ENCODE results near the gene POC1A.
"Not testable (repeated sequence)": the region's sequence is repeated elsewhere in the genome, so short reads cannot be mapped to it uniquely, and the experiment has no call there.

Gene POC1A

DNA sequence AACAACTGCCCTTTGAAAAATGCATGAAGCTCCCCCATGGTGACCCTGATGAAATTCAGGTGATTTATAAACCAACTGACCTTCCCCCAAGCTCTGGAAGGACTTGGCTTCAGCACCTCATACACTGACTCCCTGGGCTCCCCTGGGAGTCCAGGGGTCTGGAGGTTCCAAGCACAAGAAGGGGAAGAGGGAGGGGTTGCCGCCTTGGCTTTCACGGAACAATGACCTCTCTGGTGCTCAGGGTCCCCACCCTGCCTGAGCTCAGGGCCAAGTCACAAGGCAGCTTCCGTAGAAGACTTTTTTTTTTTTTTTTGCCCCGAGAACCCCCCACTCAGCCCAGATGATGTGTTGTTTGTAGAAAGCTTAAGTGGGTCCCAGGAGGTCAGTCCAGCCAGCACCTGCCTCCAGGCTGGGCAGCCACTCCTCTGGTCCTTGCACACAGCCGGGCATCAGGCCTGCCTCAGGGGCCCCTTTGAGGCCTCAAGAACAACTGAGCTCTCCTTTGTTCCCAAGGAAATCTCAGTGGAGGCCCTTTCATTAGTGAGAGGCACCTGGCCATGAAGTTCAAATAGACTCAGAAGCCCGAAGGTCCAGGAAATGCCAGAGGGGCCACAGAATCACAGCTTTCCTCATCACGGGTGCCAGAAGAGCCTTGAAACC lies 29.7 kb upstream of the POC1A start:
- DNase-seq (ENCODE audit: low spot score) = no peak

DNA sequence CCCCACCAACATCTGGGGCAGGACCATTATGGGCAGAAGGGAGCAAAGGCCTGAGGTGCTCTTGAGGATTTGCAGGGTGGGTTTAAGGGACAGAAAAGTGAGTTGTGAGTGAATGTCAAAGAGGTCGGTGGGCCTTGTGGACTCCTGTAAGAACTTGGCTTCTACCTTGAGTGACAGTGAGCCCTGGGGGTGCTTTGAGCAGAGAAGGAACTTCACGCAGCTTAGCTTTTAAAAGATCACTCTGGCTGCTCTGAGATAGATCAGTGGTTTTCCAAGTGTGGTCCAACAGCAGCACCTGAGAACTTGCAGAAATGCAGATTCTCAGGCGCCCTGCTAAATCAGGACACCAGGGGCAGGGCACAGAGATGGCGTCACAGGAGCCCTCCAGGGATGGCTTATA lies 28.5 kb upstream of the POC1A start:
- no peak for DNase-seq (ENCODE audit: low spot score)

DNA sequence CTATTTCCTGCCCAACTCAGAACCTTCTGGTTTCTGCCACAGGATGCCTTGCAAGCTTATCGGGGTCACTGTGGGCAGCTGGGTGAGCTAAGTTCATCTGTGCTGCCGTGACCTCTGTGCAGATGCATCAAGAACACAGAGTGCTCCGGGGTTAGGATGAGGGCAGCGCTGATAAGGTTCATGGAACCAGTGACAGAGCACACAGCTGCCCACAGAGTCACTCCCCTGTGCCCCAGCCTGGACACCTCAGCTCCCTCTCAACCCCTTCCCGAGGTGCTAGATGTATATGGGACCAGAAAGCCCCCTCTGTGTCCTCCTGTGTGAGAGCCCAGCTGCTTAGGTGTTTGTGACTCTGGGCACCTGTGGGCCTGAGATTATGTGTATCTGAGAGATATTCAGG lies 28.0 kb upstream of the POC1A start:
- DNase-seq (ENCODE audit: low spot score) = no peak

DNA sequence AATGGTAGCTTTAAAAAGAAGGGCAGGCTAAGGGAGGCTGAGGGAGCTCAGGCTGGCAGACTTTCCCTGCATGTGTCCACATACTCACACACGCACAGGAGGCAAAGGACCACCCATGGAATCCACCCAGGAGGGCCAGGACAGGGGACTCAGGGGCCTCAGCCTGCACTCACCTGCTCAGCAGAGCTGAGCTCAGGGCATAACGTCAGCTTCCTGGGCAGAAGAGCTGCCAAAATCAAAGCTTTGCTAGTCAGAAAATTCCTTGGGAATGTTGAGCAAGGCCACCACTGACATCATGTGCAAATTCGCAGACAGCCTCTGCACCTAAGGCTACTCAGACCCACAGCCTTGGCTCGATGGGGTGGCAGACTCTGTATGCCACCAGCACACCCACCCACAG lies 27.3 kb upstream of the POC1A start:
- peak; percentile 56 for DNase-seq (ENCODE audit: low spot score)

DNA sequence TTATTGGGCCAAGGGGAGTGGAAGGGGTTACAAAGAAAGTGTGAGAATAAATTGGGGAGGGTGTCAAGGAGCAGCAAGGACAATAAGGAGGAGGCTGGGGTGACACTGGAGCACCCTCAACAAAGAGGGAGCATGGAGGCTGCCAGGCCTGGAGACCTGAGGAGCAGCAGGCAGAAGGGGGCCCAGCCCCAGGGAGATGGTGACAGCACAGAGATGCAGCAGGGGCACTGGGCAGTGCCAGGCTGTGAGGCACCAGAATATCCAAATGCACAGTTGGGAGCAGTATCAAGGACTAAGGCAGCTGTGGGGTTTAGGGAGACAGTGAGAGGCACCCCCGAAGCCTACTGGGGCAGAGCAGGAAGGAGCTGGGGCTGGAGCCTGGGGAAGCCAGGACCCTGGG lies 24.3 kb upstream of the POC1A start:
- DNase-seq (ENCODE audit: low spot score) = no peak

DNA sequence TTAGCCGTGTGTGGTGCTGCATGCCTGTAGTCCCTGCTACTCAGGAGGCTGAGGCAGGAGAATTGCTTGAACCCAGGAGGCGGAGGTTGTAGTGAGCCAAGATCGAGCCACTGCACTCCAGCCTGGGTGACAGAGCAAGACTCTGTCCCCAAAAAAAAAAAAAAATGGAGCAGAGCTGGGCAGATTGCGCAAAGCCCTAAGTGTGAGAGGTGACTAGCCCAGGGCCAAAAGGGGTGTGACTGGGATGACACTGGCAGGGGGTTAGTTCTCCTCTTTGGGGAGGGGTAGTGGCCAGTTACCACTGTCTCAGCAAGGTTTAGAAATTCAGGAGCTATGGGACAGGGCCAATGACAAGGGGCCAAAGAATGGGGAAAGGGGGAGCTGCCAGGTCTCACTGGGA lies 23.9 kb upstream of the POC1A start:
- not testable (repeated sequence) for DNase-seq (ENCODE audit: low spot score)

DNA sequence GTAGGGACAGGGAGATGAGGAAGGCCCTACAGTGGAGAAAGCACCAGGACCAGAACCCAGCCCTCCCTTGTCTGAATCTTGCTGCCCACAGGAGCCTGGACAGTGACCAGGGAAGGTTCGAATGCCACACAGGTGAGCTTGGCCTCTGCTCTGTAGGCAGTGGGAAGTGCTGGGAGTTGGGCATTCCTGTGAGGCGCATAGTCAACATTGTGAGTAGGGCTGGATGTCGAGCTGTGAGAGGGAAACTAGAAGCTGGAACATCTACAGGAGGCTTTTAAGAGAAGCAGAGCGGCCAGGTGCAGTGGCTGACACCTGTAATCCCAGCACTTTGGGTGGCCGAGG lies 23.4 kb upstream of the POC1A start:
- DNase-seq (ENCODE audit: low spot score) = no peak

DNA sequence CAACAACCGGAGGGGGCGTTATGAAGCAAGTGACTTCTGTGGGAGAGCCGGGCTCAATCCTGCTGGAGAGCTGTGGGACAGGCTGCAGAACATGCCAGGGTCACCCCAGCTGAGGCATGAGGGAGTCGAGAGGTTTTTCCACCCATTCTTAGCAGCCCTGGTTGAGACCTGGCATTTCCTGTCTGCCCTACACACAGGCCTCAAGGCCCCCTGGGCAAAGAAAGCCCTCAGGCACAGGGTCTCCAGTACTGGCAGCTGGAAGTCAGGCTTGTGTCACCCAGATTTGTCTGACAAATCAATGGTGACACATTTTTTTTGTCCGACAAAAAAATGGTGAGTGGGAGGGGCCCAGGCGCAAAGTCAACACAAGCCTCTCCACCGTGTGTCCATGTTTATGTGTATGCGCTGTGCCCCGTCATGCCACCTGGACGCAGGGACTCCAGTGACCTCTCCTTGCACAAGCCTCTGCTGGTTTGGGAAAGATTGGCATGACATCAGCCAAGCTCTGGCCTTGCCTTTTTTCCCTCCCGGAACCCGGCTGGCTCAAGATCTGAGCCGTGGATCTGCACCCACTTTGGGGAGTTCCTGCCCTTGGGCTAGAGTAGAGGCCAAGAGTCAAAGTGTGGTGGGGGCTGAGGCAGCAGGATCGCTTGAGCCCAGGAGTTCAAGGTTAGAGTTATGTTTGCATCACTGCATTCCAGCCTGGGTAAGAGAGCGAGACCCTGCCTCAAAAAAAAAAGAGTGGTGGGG lies 22.9 kb upstream of the POC1A start:
- no peak for DNase-seq (ENCODE audit: low spot score)

DNA sequence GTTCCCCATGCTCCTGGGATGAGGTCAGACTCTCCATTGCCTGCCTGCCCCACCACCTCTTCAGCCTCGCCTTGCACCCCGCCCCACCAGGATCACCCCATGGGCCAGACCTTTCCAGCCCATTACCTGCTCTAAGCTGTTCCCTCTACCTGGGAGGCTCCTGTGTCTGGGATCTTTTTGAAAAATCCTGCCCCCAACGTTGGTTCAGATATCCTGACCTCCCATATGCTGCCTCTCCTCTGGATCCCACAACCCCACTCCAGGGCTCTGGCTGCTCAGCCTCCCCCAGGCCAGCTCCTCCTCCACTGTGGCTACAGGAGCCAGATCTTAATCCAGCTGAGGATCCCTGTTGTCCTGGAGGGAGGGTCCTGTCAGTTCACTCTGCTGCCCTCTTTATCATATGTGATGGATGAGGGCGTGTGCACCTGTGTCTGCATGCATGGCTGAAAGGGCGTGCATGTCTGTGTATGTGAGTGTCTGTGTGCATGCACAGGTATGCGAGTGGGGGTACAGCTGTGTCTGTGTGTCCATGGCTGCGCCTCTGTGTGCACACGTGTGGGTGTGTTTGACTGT lies 22.0 kb upstream of the POC1A start:
- no peak for DNase-seq (ENCODE audit: low spot score)

DNA sequence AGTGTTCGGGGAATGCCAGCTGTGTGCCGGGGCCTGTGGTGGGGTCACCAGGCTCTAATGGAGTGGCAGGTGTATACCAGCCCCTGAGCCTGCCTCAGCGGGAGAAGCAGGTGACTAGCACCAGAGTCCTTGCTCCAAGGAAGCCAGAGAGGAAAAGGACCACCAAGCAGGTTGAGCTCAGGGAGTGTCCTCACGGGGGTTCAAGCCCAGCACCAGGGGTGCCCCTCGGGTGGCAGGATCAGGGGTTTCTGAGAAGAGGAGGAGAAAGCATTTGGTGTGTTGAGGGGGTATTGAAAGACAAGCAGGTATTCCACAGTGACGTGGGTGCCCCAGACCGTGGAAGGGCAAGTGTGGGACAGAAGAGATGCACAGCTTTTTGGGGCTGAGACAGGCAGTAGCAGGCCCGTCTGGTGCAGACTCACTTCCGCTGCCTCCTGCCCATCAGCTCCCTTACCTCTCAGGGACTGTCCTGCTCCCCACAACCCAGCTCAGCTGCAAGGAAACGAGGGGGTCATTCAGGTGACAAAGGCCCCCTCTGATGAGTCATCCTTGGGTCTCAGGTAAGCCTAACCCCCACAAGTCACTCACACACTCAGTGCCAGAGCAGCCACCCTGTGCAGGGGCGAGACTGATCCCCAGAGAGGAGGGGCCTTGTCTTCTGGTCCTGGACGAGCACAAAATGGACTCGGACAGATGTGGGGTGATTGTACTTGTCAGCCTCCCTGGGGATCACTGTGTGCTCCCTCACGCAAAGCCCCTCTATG lies 21.4 kb upstream of the POC1A start:
- DNase-seq (ENCODE audit: low spot score) = no peak

DNA sequence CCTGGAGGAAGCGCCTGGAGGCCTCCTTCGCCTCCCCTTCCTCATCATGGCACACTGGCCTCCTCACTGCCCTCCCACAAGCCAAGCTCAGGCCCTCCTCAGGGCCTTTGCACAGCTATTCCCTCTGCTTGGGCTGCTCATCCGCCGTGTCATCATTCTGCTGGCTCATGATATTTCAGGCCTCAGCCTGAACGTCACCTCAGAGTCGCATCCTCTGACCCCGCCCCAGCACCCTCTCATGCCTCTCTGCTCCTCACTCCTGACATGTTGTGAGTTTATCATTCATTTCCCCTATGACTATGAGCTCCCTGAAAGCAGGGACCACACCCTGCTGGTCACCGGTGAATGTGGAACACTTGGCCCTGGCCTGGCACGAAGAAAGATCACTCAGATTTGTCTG lies 20.7 kb upstream of the POC1A start:
- no peak for DNase-seq (ENCODE audit: low spot score)

DNA sequence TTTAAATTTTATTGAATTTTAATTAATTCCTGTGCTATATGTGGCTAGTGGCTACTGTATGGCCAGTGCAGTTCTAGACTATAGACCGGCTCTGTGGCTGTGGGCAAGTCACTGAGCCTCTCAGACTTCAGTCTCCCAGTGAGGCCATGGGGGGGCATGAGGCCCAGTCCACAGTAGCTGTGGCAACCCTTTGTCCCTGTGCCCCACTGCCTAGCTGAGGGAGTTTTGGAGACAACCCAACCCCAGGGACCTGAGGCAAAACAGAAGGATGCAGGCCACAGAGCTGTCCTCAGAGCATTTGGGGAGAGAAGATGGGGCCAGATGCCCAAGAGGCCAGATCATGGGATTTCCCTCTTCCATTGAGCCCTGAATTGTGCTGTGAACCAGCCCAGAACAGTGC lies 18.9 kb upstream of the POC1A start:
- DNase-seq (ENCODE audit: low spot score) = no peak

DNA sequence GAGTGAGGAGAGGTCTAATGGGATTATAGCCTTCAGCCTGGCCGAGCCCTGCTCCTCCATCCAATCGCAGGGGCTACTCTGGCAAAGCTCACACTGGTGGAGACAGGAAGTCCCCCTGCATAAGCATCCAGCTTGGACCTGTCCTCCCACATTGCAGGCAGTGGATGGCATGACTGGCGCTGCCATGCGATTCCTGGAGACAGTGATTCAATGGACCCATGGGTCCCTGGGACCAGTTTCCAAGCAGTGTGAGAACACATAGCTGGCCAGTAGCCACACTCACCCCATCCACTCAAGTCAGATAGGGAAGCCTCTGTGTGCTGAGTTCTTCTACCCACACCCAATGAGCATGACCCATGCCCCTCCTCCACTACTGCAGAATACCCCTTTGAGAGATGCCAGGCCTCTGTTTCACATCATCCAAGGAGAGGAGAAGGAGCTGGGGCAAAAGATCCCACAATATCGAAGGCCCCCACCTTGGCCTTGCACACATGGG lies 18.1 kb upstream of the POC1A start:
- no peak for DNase-seq (ENCODE audit: low spot score)

DNA sequence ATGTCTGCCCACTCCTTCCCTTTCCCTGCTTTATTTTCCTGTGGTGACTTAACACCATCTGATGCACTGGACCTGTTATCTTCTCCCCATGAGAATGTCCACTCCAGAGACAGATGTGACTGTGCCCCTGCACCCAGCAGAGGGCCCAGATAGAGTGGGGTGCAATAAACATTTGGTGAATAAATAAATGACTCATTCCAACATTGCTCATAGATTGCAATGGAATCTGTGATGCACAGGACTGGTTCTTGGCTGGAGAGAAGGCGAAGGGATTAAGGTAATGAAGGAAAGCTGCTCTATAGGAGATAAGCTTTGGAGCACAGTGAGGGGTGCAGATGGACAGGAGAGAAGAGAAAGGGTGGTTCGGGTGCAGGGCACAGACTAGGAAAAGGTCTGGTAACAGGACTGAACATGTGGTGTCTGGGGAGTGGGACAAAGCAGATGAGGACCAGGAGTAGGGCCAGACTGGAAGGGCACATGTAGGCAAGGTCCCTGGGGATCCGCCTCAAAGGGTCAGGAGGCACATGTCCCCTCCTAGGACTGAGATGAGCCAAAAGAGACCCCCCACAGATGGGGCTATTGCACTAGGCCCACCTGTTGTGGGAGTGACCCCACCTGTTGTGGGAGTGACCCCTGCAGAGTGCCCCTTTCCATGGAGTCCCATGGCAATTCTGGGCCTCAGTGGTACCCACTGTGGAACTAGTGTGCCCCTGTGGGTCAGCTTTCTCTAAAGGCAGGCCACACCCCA lies 17.5 kb upstream of the POC1A start:
- peak; percentile 59 for DNase-seq (ENCODE audit: low spot score)

DNA sequence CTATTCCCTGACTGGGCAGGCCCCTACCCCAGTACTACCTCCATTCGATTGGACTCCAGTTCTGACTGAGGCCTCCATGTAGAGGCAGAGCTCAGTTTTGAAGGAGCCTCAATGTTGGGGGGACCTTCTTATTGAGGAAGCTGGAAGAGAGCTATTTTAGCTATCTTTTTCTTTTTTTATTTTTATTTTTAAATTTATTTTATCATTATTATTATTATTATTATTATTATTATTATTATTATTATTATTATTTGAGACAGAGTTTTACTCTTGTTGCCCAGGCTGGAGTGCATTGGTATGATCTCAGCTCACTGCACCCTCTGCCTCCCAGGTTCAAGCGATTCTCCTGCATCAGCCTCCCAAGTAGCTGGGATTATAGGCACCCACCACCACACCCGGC lies 16.0 kb upstream of the POC1A start:
- DNase-seq (ENCODE audit: low spot score) = not testable (repeated sequence)

DNA sequence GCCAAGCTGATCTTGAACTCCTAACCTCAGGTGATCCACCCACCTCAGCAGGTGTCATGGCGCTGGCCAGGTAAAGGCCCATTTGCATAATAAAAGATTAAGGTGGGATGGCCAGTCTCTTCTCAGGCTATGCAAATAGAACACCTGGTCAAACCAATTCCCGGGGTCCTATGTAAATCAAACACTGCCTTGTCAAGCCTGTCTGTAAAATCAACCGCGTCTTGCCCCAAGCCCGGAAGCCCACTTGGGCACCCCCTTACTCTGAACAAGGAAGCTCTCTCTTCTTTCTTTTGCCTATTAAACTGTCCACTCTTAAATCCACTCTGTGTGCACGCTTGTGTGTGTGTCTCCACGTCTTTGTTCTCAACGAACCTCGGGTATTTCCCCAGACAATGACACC lies 13.0 kb upstream of the POC1A start:
- DNase-seq (ENCODE audit: low spot score) = no peak

DNA sequence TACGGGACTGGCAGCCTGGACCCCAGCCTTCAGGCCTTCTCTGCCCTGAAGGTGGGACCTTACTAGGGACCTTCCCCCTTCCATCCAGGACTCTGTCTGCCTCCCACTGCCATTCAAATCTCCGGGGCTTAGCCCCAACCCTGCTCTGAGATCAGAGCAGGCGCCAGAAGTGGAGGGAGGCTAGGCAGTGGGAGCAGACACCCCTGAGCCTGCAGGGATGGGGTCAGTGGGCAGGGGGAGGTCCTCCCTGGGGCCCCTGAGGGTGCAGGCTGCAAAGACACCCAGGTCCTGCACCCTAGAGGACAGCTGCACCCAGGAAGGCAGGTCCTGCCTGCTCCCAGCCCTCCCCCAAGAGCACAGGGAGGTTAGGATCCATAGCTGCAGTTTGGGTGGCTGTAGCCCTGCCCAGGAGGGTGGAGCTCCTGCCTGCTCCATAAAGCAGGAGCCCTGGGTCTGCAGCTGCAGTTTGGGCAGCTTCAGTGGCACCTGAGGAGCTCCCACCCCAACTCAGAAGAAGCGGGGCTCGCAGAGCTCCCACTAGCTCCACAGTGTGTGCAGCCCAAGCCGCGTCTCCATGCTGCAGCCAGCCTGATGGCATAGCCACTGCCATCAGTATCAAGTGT lies 8.1 kb upstream of the POC1A start:
- no peak for DNase-seq (ENCODE audit: low spot score)

DNA sequence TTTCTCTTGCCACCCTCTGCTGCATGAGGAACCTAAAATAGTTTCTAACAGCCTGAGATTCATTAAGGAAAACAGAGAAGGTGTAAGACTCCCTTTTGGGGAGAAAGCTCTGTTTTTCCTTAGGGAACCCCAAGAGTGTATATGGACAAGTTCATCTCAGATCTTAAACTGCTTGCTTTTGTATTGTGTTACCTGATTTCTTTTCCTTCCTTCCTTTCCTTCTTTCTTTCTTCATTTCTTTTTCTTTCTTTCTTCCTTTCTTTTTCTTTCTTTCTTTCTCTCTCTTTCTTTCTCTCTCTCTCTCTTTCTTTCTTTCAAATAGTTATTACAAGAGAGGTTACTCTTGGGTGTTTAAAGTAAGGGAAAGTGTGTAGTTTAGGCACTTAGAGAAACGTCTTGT lies 5.3 kb upstream of the POC1A start:
- no peak for DNase-seq (ENCODE audit: low spot score)

DNA sequence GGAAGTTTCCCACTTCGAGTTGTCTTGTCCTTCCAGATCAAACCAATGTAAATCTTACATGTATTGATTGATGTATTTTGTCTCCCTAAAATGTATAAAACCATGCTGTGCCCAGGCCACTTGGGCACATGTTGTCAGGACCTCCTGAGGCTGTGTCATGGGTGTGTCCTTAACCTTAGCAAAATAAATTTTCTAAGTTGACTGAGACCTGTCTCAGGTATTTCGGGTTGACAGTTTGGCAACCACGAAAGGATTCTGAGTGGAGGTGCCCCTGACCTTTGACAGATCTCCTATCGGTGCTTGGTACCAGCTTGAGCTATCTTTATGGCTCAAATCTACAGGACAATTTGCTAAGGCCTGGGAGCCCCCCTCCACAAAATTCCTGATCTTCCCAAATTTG lies 1.7 kb upstream of the POC1A start:
- DNase-seq (ENCODE audit: low spot score) = no peak

DNA sequence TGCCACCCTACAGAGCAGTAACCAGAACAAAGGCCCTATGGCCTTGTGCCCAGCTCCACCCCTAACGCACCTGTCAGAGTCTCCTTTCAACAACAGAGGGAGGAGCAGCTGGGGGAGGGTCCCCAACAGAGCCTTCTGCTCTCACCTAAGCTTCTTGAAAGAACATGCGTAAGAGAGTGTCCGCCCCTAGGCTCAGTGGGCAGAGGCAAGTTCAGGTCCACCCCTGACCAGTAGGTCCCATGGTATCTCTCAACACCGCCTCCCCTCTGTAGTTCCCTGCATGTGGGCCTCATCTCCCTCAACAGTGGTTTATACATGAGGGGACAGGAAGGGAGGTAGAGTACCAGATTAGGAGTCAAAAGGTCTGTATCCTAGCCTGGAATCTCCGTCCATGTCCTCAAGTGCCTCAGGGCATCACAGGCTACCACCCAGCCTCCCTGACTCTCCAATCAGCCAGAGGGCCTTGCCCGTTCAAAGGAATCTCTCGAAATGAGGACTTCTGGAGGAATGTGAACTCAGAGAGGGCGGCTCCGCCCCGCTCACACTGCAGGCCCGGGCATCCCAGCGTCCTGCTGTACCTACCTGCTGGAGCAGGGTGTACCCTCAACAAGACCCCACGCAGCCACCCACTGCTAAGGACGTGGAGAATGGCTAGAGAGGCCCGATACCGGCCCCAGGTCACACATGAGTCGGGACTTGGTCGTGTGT lies 680 bp downstream of the POC1A start:
- peak; percentile 61 for DNase-seq (ENCODE audit: low spot score)

DNA sequence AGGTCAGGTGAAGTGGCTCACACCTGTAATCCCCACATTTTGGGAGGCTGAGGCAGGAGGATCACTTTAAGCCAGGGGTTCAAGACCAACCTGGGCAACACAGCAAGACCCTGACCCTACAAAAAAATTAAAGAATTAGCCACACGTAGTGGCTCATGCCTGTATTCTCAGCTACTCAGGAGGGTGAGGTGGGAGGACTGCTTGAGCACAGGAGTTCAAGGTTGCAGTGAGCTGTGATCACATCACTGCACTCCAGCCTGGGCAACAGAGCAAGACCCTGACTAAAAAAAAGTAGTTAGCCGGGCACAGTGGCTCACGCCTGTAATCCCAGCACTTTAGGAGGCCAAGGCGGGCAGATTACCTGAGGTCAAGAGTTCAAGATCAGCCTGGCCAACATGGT lies 2.2 kb downstream of the POC1A start:
- DNase-seq (ENCODE audit: low spot score) = not testable (repeated sequence)
